HG02938 (cell line): ENCODE measurements around the gene RBM12.
A peak's percentile ranks its signal among the peaks of the same experiment; 100 is the strongest.

Source experiments
- ATAC-seq: cut with Tn5 transposase; IDR thresholded peaks from one replicate; pipeline ENCODE4 v1.9.1; 2021; ENCODE audit warnings: mild to moderate bottlenecking, moderate library complexity; ENCODE audit not compliant: unreplicated experiment

RBM12 gene

DNA sequence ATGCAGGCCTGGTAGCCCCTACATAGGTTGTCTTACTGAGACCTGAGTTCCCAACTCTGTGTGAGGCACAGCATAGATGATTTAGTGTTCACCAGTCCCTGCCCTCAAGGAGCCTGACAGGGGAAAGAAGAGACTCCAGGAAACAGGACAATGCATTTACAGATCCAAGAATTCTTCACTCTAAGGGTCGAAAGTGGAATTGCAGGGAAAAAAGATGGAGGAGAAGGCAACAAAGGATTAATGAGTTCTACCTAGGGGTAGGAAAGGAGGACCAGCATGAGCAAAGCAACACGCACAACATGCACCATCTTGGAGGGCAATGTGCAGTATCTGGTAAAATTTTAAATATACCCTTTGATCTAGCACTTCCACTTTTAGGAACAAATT is 43.1 kb downstream of the RBM12 start:
- no peak for ATAC-seq

DNA sequence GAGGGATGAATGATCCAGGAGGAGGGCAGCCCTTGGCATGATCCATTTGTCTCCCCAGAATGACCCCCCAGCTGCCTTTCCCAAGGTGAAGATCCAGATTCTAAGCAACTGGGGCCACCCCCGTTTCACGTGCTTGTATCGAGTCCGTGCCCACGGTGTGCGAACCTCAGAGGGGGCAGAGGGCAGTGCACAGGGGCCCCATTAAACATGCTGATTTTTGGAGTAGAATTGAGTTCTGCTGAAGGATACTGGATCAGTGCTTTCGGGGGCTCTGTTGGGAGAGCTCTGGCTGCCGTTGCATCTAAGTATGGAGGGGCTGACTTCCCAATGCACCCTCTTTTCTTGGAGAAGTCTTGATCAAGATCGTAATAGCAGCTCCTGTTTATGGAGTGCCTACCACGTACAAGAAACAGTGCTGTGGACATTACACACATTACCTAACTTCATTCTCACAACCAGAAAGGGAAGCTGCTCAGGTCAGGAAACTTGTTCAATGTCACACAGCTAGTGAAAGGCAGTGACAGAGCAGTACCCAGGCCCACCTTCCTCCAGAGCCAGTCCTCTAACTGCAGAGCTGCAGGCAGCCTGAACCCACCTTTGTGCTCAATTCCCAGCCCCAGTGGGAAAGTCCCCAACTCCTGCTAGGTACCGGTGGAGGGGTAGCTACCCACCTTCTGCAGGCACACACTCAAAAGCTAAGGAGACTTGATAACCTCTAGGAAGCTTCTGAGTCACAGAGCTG is 43.7 kb downstream of the RBM12 start:
- ATAC-seq = no peak

DNA sequence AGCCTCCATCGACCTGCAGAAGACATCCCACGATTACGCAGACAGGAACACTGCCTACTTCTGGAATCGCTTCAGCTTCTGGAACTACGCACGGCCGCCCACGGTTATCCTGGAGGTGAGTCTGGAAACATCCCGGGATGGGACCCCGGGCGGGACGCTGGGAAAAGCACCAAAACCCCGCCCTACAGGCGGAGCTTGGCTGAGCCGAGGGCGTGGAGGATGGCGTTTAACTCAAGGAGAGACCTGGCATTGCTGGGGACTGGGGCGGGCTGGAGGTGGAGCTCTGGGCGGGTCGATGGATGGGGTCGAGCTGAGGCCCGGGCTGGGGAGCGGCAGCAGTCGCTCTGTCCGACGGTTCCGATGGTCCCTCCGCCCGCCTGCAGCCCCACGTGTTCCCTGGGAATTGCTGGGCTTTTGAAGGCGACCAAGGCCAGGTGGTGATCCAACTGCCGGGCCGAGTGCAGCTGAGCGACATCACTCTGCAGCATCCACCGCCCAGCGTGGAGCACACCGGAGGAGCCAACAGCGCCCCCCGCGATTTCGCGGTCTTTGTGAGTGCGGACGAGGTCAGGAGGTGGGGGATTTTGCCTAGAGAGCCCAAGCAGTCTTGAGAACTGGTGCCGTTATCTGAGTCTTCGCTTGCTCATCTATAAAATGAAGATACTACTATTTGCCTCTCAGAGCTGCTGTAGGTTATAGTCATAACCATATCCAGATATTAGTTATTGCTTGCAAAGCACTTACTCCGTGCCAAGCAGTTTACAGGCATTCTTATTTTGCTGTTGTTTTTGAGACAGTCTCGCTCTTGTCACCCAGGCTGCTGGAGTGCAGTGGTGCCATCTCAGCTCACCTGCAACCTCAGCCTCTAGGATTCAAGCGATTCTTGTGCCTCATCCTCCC is 45.3 kb downstream of the RBM12 start:
- peak; percentile 37 for ATAC-seq

DNA sequence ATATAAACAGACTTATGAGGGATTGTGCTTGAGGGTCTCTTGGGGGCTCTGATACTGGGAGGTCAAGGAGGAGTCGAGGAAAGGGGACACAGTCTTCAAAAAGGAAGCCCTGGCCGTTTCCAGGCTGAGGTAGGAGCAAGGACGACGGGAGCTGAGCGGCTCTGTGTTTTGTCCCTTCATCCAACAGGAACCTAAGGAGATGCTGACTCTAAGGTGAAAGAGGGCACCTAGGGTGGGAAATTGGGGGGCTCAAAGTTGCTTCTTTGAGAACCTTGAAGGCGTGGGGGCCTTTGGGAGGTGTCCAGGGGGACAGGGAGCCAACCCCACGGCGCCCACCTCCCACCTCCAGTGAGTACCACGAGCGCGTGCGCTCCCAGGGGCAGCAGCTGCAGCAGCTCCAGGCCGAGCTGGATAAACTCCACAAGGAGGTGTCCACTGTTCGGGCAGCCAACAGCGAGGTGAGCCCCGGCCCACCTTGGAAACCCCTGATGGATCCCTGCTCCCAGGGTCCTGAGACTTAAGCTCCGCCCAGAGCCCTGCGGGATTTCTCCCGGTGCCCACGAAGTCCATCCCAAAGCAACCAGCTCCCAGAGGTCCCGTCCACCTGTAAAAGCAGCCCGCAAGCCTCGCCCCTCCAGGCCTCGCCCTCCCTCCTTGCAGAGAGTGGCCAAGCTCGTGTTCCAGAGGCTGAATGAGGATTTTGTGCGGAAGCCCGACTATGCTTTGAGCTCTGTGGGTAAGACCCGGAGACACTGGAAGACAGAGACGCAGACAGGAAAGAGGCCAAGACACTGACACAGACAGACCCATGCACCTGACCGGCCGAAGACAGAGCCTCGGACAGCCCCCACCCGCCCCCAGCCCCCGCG is 46.2 kb downstream of the RBM12 start:
- no peak for ATAC-seq

DNA sequence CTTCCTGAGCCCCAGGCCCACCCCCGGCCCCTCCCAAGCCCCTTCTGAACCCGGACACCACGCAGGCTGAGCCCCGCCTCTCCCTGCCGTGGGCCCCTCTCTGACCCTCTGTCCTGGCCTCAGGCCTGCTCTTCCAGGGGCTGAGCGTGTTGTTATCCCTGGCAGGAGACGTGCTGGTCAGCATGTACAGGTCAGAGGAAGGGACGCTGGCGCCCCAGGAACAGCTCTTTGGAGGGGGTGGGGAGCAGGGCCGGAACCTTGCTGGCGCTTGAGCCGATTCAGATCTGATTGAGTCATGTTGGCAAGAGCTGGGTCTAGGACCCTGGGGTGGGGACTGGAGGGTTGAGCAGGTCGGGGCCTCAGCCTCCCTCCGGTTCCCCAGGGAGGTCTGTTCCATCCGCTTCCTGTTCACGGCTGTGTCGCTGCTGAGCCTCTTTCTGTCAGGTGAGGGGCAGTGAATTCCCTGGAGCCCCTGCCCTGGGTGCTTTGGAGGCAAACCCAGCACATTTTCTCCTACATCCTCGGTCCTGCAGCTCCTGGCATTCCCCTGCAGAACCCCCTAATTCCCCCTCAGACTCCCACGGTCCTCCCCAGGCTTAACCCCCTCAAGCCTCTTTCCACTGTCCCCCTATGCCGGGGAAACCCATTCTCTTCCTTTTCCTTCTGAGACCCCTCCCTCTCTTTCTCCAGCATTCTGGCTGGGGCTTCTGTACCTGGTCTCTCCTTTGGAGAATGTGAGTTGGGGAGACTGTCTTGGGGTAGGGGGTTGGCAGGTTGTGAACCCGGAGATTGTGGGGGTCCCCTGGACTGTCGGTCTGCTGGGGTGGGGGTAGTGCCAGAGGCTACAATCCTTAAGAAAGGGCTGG is 47.1 kb downstream of the RBM12 start:
- no peak for ATAC-seq

DNA sequence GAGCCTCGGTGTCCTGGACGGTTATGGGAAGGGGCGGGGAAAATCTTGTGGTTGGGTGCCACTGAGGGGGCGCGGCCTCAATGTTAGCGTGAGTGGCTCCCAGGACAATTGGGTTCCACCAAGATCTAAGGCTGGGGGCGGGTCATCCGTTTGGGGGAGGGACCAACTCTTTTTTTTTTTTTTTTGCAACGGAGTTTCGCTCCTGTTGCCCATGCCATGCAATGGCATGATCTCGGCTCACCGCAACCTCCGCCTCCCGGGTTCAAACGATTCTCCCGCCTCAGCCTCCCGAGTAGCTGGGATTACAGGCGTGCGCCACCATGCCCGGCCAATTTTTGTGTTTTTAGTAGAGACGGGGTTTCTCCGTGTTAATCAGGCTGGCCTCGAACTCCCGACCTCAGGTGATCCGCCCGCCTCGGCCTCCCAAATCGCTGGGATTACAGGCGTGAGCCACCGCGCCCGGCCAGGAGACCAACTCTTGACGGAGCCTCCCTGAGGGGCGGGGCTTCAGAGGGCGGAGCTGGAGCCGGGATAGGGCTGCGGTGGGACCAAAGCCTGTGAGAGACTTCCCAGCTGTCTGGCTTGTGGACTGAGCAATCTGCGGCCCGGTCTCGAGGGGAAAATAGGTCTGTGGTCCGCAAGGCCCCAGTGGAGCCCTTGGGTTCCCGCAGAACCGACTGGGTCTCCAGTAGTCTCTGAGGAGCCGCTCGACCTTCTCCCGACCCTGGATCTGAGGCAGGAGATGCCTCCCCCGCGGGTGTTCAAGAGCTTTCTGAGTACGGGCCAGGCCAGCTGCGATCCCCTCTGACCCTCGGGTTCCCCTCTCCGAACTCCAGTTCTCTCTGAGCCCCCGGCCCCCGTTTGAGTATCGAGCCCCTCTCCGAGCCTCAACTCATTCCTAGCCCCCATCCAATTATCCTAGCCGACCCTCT is 48.0 kb downstream of the RBM12 start:
- ATAC-seq = peak; percentile 71

DNA sequence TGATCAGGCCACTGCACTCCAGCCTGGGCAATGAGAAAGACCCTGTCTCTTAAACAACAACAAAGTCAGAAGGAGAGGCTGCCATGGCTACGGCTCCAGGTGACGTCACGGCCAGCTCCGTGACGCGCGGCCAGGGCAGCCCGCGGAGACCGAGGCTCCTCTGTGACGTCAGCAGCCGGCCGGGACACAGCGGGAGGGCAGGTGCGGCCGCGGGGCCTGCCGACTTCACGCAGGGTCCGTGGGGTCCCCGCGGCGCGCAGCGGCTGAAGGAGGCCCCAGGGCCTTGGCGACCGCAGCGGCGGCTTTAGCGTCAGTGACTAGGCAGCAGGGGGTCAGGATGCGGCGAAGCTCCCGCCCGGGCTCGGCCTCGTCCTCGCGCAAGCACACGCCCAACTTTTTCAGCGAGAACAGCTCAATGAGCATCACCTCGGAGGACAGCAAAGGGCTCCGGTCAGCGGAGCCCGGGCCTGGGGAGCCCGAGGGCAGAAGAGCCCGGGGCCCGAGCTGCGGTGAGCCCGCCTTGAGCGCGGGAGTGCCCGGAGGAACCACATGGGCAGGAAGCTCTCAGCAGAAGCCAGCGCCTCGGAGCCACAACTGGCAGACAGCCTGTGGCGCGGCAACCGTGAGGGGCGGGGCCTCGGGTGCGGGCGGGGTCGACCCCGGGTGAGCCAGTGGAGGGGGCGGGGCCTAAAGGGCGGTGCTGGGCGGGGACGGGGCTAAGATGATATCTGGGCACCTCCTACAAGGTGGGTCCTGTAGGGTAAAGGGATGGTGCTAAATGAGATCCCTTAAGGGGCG is 48.8 kb downstream of the RBM12 start, which contains the start of gene SPAG4:
Gene SPAG4 (plus strand): TSS at position 163 of the 798 bp plus-strand sequence. CDS start 175 bp downstream, at position 338.
- ATAC-seq = peak; percentile 0

DNA sequence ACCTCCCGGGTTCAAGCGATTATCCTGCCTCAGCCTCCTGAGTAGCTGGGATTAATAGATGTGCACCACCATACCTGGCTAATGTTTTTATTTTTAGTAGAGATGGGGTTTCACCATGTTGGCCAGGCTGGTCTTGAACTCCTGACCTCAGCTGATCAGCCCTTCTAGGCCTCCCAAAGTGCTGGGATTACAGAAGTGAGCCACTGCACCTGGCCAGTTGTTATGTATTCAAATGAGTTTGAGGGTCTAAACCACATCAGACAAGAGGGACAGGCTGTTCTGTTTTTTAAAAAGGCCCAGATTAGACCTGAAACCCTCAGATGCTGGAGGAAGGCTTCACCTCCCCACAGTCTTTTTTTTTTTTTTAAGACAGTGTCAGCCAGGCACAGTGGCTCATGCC is 53.2 kb downstream of the RBM12 start:
- ATAC-seq = no peak

DNA sequence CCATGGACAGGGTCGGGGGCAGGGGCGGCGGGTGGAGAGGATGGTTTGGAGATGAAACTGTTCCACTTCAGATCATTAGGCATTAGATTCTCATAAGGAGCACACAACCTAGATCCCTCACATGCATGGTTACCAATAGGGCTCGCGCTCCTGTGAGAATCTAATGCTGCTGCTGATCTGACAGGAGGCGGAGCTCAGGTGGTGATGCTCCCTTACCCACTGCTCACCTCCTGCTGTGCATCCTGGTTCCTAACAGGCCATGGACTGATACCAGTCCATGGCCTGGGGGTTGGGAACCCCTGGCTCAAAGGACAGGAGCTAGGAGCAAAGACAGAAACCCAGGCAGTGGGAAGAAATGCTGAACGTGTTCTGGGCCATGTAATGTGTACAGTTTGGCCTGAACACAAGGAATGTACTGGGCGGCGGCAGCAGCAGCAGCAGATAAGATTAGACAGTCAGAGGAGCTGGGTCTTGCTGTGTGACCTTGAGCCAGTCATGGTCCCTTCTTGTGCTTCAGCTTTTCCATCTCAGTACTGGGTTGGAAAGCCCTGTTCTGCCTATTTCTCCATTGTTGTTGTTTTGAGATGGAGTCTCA is 53.8 kb downstream of the RBM12 start:
- ATAC-seq = no peak

DNA sequence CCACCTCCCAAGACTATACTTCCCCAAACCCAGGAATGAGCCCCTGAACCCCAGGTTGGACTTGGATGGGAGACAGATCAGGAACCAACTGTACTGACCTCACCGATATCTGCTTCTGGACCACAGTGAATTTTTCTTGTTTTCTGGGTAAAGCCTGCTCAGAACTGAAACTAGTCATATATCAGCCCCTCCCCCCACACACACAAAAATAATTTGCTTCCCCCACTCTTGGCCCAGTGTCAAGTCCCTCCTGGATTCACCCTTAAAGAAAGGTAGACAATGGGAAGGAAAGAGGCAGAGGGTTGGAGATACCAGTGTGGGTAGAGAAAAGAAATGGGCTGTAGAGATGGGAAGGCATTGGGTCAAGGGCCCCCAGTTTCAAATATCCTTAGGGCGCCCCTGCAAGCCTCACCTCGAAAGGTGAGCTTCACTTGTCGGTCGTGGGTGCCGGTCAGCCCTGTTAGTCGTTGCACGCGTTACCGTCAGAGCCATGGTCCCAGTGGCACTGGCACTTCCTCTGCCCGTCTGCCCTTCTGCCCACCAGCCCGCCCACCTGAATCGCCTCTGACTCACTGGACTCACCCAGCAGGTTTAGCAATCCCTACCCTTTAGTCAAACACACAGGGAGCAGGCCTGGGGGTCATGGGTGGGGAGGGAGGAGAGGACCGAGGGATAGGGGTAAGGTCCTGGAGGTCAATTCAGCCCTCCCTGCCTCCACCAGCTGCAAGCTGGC is 57.5 kb downstream of the RBM12 start:
- ATAC-seq = no peak

DNA sequence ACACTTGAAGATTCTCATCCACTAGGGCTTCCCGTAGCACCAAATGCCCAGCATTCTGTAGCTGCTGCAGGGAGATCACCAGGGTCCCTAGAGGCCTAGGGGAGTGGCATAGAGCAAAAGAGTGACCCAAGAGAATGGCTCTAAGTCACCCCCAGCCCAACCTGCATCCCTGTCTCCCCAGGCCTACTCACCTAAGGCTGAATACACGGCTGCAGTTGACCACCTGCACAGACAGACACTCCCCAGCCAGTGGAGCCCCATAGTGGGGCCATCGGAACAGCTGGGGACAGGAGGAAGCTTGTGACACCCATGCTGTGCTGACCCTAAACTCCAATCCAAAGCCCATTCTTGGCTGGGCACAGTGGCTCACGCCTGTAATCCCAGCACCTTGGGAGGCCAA is 58.6 kb downstream of the RBM12 start:
- no peak for ATAC-seq

DNA sequence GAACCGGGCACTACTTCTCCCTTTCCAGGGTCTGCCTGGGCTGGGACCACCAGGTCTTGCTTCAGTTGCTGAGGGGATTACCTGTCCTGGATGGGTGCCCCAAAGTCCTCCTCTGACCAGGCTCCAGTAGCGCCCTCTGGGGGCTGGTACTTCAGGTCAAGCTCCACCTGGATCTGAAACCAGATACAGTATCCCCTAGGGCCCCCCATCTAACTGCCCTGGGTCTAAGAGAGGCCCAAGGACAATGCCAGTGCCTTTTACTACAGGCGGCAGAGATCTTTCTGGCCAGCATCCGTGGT is 60.3 kb downstream of the RBM12 start:
- ATAC-seq = no peak

DNA sequence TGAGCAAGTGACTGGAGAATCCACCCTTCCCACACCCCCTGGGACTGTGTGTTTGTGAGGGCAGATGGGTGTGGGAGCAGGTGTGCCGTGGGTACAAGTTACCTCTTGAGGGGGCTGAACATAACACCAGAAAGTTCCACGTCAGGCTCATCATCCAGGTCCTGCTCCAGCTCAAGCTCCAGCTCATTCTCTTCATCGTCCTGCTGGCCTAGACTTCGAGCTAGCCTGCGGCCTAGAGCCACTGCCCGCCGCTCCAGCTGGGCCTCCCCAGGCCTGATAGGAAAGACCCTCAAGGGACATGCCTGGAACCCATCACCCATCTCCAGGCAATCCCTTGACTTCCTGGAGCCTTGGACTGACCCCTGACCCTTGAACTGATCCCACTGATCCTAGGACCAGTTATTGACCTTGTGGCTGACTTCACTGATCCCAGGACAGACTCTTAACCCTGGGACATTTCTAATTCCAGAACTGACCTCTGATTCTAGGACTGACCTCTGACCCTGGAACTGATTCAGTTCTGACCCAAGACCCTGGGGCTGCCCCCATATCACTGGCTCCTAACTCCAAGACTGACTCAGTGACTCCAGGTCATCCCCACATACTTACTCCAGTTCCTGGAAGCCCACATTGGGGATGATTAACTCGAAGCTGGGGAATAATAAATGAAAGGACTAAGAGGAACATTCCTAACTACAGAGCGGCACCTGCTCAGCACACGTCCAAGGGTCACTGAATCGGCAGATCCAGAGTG is 60.8 kb downstream of the RBM12 start:
- ATAC-seq = no peak

DNA sequence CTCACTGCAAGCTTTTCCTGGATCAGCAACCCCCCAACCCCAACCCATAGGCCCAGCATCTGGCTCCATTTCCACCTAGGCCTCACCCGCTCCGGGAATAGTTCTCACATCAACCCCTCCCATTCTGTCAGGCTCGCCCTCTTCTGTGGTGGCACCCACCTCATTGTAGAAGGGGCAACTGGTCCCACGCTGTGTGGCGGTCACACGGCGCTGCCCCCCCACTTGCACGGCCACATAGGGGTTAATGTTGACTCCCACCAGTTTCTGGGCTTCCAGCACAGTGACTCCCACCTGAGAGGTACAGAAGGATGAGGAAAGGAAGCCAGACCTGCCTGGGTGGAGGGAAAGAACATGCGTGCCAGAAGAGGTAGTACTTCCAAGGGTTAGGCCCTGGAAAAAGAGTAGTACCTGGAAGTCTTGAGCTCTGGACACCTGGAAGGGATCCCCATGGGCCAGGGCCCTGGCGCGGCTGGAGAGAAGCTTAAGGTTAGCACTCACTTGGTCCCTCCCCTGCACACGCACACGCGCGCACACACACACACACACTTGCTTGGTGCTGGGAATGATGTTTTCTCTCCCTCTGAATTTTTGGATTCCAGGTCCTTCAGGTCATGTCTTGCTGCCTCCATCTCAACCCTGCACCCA is 61.7 kb downstream of the RBM12 start:
- ATAC-seq = no peak

DNA sequence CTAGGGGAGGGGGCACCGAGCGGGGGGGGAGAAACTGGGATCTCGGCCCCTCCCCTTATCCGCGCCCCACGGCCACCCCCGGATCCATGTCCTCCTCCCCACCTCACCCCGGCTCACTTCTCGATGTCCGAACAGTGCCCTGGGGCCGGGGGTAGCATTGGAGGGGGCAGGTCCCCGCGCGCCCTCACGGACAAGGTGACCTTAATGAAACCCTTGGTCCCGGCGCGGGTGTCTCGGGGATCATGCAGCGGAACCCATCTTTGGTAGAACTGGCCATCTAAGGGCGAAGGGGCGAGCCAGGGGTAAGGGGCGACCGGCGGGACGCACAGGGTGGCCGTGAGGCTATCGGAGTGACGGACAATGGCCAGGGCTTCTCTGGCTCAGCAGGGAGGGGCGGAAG is 62.7 kb downstream of the RBM12 start:
- no peak for ATAC-seq
